ENCODE measurements around the gene ZNF350. TPM values are rescaled to one million over a fixed set of nuclear protein-coding genes. Genes with fewer than 3 reads are reported as not detected.

ZNF350 gene
- total and polyA plus RNA-seq, 8 donors = 7.8 to 25.8 (median 19.2) TPM

DNA sequence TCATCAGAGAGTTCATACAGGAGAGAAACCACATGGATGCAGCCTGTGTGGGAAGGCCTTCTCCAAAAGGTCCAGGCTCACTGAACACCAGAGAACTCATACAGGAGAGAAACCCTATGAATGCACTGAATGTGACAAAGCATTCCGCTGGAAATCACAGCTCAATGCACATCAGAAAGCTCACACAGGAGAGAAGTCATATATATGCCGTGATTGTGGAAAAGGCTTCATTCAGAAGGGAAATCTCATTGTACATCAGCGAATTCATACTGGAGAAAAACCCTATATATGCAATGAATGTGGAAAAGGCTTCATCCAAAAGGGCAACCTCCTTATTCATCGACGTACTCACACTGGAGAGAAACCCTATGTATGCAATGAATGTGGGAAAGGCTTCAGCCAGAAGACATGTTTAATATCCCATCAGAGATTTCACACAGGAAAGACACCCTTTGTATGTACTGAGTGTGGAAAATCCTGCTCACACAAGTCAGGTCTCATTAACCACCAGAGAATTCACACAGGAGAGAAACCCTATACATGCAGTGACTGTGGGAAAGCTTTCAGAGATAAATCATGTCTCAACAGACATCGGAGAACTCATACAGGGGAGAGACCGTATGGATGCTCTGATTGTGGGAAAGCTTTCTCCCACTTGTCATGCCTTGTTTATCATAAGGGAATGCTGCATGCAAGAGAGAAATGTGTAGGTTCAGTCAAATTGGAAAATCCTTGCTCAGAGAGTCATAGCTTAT lies 41.7 kb downstream of the ZNF350 start:
- DNase-seq = no peak
- Histone ChIP-seq H3K27ac (no peak overlapping the region), H3K4me1 (no peaks in the 10 kb centered on the region), H3K36me3 (peaks cover 23 to 65% of the 10 kb centered on the region in 2 donors), H3K27me3 (no peaks in the 10 kb centered on the region), H3K9me3 (peaks cover 27 to 100% of the 10 kb centered on the region in 2 donors), H3K4me3 (no peak overlapping the region)
- intact Hi-C loops (cut with DNase I) = no loop called here
- no peak for ATAC-seq
- no peak for TF ChIP-seq CTCF (IDR thresholded peaks at IDR 0.05)

GRCh38 chr19:51938936-51939335 lies 47.7 kb downstream of the ZNF350 start:
- Histone ChIP-seq H3K9me3 (peaks cover 7 to 100% of the 10 kb centered on the region in 2 donors), H3K4me3 (no peak overlapping the region), H3K36me3 (peaks cover 25 to 100% of the 10 kb centered on the region in 2 donors), H3K4me1 (no peaks in the 10 kb centered on the region), H3K27ac (no peak overlapping the region), H3K27me3 (no peaks in the 10 kb centered on the region)
- ATAC-seq = no peak
- intact Hi-C loops (cut with DNase I) = no loop called here
- no peak for DNase-seq
- no peak for TF ChIP-seq CTCF (IDR thresholded peaks at IDR 0.05)

DNA sequence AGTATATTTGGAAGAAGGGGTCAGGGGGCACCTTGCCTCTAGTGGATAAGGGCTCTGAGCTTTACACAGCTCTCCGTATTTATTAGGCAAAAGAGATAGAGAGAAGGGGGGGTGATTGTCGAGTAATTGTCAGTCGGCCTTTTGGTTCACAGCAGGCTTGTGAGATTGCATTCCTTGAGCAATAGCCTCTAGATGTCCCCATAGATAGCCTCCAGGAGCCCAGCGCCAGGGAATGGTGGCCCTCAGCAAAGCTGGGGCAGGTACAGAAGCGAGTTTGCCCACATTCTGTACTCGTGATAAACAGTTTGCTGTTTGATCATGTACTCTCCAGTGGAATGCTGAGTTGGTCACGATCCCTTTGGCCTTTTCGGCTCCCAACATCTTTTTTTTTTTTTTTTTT lies 54.7 kb downstream of the ZNF350 start:
- H3K4me1 ChIP-seq = peaks cover 0 to 8% of the 10 kb centered on the region in 2 donors
- H3K27me3 ChIP-seq = no peaks in the 10 kb centered on the region
- DNase-seq = no peak
- peaks cover 0 to 71% of the 10 kb centered on the region in 2 donors for H3K9me3 ChIP-seq
- no peak overlapping the region for H3K4me3 ChIP-seq
- ATAC-seq = no peak
- no peak overlapping the region for H3K27ac ChIP-seq
- peaks cover 7 to 76% of the 10 kb centered on the region in 2 donors for H3K36me3 ChIP-seq
- intact Hi-C loops (cut with DNase I) = no loop called here
- no peak for TF ChIP-seq CTCF (IDR thresholded peaks at IDR 0.05)

DNA sequence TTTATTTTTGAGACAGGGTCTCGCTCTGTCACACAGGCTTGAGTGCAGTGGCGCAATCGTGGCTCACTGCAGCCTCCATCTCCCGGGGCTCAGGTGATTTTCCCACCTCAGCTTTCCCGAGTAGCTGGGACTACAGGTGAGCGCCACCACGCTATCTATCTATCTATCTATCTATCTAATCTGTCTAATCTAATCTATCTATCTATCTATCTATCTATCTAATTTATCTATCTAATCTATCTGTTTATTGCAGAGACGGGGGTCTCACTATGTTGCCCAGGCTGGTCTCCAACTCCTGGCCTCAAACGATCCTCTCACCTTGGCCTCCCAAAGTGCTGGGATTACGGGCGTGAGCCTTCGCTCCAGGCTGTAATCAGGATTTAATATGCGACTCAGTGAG lies 58.8 kb downstream of the ZNF350 start:
- H3K27ac ChIP-seq = peak overlapping the region in 1 of 2 donors; percentile 88

More for the DNA sequence above, 58.8 kb downstream of the ZNF350 start:
- Histone ChIP-seq H3K4me3 (peak overlapping the region; percentile 75 to 83), H3K9me3 (peaks cover 0 to 64% of the 10 kb centered on the region in 2 donors), H3K4me1 (peaks cover 0 to 8% of the 10 kb centered on the region in 2 donors), H3K36me3 (peaks cover 0 to 35% of the 10 kb centered on the region in 2 donors), H3K27me3 (no peaks in the 10 kb centered on the region)
- ATAC-seq (no peak), DNase-seq (no peak)
- no peak for TF ChIP-seq CTCF (IDR thresholded peaks at IDR 0.05)
- intact Hi-C loops (cut with DNase I) = no loop called here
